CD4-positive, alpha-beta T cell treated with Interferon alpha-2 for 1 hour (primary cell): ENCODE measurements around the gene HOXB6.

Experiments used
- DNase-seq, 2 donors: peaks; one replicate each; pipeline ENCODE4 v3.0.0-alpha.2; 2020 to 2022

HOXB6 gene

DNA sequence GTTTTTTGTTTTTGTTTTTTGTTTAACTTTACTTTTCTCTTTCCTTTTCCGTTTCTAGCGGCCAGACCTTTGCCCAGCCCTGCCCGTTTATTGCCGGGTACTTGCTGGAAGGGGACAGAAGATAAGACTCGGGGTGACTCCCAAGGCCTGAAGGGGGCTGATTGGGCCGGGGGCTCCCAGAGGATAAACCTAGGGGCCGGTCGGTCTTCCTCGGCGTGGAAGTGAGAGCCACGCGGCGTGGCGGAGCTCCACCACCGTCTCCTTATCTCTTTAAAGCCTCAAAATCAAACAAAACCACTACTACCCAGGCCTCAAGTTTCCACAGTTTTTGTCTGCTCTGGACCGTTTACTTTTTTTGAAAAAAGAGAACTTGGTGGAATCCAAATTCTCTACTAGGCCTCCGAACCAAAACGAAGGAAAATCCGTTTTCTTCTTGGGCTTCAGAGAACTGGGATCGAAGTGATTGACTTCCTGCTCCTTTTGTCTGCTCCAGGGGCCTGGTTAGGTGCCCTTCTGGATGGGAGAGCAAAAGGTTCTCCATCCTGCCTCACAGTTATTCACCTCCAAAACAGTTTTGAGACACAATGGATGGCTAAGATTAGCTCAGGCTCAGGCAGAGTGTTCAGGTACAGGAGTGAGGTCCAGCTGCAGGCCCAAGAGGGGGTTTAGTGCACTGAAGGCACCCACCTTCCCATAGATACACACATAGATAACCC, 29.9 kb upstream of the HOXB6 start:
- no peak for DNase-seq

GRCh38 chr17:48633266-48633677, 28.5 kb upstream of the HOXB6 start:
- DNase-seq = no peak

GRCh38 chr17:48632579-48633265, 27.9 kb upstream of the HOXB6 start:
- DNase-seq = no peak

DNA sequence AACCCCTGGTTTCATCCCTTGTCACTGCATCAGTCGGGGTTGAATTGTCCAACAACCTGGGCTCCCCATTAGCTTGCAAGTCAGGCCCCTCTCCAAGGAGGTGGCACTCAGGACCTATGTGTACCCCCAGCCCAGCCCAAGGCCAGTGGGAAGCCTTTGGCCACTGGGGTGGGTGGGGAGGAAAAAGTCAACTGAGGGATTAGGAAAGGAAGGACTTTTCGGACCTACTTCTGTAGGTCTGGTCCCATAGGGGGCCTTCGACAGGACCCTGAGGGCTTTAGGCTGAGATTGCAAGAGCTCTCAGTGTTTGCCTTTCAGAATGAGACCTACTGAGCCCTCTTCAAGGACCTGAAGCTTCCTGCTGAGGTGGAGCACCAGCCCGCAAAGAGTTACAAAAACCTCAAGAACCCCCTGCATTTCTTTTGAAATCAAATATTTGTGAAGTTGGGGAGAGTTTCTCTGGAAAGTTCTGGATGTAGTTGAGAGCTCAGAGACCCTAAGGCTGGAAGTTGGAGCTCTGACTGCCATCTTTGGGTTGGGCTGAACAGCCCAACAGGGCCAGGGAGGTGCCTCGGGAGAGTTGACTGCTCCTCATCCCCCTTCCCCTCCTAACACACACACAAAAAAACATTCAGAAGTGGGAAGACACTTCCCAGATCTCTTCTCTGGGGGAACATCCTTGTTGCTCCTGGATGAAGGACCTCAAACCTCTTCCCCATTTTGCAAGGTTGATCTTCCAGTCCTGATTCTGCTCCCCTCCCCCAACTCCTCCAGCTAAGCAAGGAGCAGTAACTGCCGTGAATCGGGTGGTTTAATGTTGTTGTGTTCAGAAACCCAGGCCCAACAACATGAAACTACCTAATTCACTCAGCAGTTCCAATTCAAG, 27.1 kb upstream of the HOXB6 start:
- DNase-seq = no peak

- no peak for DNase-seq
These were observed 26.3 kb upstream of the HOXB6 start for GRCh38 chr17:48630925-48631692.

GRCh38 chr17:48630009-48630924, 25.5 kb upstream of the HOXB6 start:
- no peak for DNase-seq

GRCh38 chr17:48629411-48629759, 24.6 kb upstream of the HOXB6 start:
- no peak for DNase-seq

- no peak for DNase-seq
These were observed 24.0 kb upstream of the HOXB6 start for GRCh38 chr17:48628649-48629410.

GRCh38 chr17:48627623-48628521, 23.1 kb upstream of the HOXB6 start:
- DNase-seq = no peak

- DNase-seq = no peak
These were observed 22.4 kb upstream of the HOXB6 start for GRCh38 chr17:48627118-48627597.

DNA sequence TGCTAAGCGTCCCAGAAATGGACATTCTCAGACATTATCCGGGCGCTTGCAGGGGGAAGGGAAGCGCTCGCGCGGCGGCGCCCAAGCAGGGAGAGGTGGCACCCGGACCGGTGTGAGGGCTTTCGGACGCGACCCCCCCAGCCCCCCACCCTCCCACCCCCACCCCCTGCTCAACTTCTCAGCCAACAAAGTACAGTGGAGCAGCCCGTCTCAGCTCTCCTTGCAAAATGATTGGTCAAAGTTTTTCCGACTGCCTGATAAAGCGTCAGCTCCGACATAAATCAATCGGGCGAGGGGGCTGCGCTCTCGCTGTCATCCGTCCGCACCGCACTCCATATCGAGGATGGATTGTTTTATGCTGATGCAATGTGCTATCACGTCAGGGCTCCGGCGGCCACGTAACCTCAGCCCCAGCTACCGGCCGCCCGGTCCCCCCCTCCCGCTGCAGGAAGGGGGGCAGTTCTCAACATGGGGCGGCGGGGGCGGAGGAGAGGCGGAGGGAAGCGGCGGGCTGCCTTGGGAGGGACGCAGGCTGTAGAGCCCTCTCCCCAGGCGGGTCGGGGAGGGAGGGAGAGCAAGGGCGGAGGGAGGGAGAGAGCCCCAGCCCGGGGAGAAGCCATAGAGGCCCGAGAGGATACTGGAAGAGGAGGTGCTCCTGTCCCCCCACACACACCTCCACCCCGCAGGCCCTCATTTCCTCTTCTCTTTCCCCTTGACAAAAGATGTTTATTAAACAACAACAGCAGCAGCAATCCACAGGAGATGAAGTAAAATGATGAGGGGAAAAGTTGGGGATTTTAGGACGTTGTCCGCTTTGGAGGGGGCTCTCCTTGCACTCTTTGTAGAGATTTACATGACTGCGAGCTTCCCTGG, 21.7 kb upstream of the HOXB6 start, which contains the start of gene HOXB9:
TSS of gene HOXB9 (minus strand) at position 114 of the 873 bp plus-strand sequence. CDS start at position 25, 89 bp downstream.
- peak in 1 of 2 donors; percentile 48 for DNase-seq

DNA sequence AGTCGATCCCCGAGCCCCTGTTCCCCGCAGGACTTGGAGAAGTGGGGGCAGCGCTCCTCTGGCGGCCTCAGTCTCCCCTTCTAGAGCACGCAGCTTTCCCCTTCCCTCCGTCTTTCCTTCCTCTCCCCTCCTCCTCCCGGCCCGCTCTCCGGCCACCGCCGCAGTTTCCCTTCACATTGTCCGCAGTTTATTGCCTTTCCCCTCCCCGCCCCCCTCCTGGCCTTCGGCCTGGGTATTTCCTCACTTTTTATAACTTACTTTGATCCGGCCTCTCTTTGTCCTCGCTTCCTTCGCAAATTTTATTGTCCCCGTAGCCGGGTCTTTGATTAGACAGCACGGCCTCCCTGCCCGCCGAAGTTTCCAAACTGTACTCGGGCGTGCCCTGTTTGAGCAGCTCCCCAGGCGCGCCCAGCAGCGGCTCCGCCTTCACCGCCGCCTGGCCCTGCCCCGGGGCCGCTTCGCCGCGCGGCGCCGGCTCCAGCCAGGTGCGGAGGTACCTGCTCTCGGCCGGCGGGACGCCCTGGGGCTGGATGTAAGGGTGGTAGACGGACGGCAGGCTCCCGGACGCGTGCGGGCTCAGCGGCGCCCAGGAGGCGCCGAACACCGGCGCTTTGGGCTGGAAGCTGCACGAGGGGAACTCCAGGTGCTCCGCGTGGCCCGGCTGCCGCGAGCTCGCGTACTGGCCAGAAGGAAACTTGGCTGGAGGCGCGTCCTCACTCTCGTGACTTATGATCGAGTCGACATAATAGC, 20.9 kb upstream of the HOXB6 start:
- DNase-seq = peak in 1 of 2 donors; percentile 42

GRCh38 chr17:48624544-48625494, 20.0 kb upstream of the HOXB6 start:
- DNase-seq = no peak

GRCh38 chr17:48624118-48624517, 19.3 kb upstream of the HOXB6 start:
- DNase-seq = no peak

DNA sequence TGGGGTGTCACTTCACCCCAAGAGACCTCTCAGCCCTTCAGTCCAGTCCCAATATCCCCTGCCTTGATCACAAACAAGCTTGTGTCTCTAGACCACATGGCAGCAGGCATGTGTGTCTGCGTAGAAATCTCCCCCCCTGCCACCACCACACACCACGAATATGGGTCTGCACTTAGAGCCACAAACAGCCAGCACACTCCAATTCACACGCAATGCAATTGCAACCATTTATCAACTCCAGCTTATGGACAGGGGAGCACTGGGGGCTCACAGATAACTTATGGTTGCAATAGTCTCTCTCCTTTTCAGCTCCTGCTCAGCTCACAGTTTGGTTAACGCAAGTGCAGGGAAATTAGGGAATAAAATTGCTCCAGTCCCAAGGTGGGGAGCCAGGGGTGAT, 18.8 kb upstream of the HOXB6 start:
- DNase-seq = no peak

DNA sequence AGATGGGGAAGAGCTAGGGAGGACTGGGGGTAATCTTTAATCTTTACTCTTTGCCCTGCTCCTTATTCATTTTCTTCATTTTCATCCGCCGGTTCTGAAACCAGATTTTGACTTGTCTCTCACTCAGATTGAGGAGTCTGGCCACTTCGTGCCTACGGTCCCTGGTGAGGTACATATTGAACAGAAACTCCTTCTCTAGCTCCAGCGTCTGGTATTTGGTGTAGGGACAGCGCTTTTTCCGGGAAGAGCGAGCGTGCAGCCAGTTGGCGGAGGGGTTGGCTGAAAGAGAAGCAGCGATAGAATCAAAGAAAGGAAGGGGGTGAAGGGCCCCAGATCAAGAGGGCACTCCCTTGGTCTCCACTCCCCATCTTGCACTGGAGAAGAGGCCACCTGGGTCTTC, 18.1 kb upstream of the HOXB6 start:
- DNase-seq = no peak
